Adipose tissue (tissue), 3 donors: ENCODE data around the gene OTUD5. TPM values are rescaled to one million over a fixed set of nuclear protein-coding genes. Genes with fewer than 3 reads are reported as not detected.
"Not testable (repeated sequence)": the region's sequence is repeated elsewhere in the genome, so short reads cannot be mapped to it uniquely, and the experiment has no call there.

ENCODE experiments used
- H3K27ac ChIP-seq: one replicate; pipeline ENCODE4 v1.5.1; 2013; ENCODE audit warnings: low read depth, low read length
- WGBS, 3 donors: extraction: QIAGEN DNeasy Blood & Tissue Kit; methylation state at CpG; one replicate each; pipeline ENCODE4 v1.1.7; 2013; 5-methylcytosine and 5-hydroxymethylcytosine counted together
- polyA plus RNA-seq, 3 donors: library from polyadenylated mRNA; stranded (reverse); fragments of 200-250 nt; gene quantifications; one replicate each; pipeline ENCODE4 v1.2.3, GENCODE V29; 2013
- donor health status: healthy with polysubstance abuse.
- donor health status: Bipolar disorder and iron deficiency.
- donor health status: healthy.

OTUD5 gene, protein sequence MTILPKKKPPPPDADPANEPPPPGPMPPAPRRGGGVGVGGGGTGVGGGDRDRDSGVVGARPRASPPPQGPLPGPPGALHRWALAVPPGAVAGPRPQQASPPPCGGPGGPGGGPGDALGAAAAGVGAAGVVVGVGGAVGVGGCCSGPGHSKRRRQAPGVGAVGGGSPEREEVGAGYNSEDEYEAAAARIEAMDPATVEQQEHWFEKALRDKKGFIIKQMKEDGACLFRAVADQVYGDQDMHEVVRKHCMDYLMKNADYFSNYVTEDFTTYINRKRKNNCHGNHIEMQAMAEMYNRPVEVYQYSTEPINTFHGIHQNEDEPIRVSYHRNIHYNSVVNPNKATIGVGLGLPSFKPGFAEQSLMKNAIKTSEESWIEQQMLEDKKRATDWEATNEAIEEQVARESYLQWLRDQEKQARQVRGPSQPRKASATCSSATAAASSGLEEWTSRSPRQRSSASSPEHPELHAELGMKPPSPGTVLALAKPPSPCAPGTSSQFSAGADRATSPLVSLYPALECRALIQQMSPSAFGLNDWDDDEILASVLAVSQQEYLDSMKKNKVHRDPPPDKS
- 10 to 100 TPM; 17.6 to 37.9 (median 31.4) TPM for polyA plus RNA-seq

GRCh38 chrX:48957477-48957826, at the start of gene OTUD5:
TSS of gene OTUD5 (minus strand) at chrX:48957607. CDS start at chrX:48957570, 37 bp downstream.
- WGBS, 3 donors = 0 to 43% (median 0%) methylated on average over 13 to 52 of the region's 53 CpGs
- peak within 1 kb of the TSS; percentile 41 for H3K27ac ChIP-seq

DNA sequence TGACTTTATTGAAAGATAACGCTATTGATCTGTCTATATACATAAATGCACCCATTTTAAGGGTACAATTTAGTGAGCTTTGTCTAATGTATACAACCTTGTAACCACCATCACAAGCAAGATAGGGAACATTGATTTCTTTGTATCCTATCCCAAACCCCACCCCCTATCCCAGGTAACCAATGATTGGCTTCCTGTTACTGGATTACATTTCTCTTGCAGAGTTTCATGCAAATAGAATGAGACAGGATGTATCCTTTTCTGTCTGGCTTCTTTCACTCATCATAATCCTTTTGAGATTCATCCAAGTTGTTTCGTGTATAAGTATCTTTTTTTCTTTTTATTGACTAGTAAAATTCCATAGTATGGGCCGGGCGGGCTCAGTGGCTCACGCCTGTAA, 46.3 kb upstream of the OTUD5 start:
- no peak overlapping the region for H3K27ac ChIP-seq
- 71 to 85% (median 74%) methylated on average over 5 of the region's 5 CpGs for WGBS, 3 donors

DNA sequence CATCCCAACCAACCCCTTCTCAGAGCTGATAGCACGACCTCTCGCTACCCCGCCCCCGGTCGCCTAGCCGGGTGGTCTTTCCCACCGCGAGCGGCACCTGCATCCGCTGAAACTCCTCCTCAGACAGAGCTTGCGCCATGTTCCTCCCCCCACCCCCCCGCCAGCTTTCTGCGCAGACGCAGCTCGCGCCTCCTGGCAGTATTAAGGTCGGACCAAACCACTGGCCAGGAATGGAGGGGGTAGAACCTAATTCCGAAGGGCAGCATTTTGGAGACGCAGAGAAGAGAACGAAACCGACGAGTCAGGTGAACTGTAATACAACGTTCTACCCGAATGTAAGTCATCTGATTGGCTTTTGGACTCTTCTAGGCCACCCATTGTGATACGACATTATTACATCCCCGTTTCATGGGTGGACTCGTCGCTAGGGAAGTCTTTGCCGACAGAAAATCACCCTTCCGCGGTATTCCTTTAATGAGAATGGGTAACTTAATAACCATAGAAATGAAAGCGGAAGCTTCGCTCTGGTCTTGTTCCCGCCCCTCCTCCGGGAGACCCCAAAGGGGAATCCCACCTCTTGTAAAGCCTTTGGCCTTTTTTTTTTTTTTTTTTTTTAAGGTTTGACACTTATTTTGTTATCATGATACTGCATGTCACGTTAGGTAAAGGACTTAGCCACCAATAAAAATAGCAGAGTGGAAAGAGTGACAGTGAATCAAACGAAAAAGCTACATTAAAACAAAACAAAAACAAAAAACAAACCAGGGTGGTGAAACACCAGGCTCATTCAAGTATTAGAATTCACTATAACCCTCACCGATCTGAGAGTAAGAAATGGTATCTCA, 44.9 kb upstream of the OTUD5 start, which contains the start of gene GRIPAP1:
Gene GRIPAP1, minus strand, starts transcription at position 174 of the 845 bp plus-strand sequence. Its CDS starts 35 bp downstream, at position 139.
- no peak within 1 kb of the TSS for H3K27ac ChIP-seq
- 1 to 22% (median 2%) methylated on average over 38 of the region's 38 CpGs for WGBS, 3 donors

DNA sequence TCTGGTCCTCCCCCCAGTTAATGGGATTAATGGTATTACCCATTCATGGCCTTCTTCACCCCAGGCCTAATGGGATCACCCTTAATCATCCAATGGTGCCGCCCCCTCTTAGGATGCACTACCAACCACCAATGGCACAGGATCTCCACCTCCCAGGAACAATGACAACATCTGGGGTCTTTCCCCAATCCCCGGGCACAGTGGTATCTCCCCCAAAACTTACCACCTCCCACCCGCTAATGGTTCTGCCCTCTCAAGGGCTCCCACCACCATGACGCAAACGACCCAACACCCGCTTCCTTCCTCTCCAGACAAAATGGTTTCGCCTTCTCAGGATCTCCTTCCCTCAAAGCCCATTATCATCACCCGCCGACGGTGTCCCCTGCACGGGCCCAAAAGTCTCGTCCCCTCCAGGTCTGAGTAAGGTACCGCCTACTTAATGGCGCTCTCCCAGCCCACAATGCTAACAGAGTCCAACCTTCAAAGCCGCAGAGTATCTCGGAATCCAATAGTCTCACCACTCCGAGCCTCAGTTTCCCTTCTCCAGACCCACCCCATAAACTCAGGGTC, 44.2 kb upstream of the OTUD5 start:
- WGBS, 3 donors = 1 to 34% (median 1%) methylated on average over 14 to 17 of the region's 17 CpGs
- H3K27ac ChIP-seq = no peak overlapping the region

GRCh38 chrX:49000636-49001035, 43.2 kb upstream of the OTUD5 start:
- no peak overlapping the region for H3K27ac ChIP-seq

GRCh38 chrX:48999030-48999429, 41.6 kb upstream of the OTUD5 start:
- WGBS, 3 donors = 80 to 95% (median 92%) methylated on average over 5 of the region's 5 CpGs
- H3K27ac ChIP-seq = no peak overlapping the region

More at GRCh38 chrX:49000636-49001035, 43.2 kb upstream of the OTUD5 start:
- WGBS, 3 donors = 80 to 90% (median 86%) methylated on average over 4 of the region's 4 CpGs

DNA sequence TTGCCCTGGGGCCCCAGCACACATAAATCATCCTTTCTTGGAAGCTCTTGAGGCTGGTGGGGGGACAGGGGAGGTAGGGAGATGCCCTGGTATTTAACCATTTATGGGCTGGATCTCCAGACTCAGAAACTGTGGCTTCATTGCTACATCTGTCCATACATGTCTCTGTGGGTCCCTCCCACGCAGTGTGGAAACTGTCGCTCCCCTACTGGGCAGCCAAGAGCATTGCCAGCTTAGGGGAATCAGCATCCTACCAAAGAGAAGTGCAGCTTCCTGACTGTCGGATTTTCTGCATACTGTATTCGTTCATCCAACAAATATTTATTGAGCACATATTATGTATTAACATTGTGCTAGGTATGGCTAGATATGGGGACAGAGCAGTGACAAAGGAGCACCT, 41.0 kb upstream of the OTUD5 start:
- H3K27ac ChIP-seq = no peak overlapping the region
- WGBS, 3 donors = 81 to 97% (median 88%) methylated on average over 4 of the region's 4 CpGs

DNA sequence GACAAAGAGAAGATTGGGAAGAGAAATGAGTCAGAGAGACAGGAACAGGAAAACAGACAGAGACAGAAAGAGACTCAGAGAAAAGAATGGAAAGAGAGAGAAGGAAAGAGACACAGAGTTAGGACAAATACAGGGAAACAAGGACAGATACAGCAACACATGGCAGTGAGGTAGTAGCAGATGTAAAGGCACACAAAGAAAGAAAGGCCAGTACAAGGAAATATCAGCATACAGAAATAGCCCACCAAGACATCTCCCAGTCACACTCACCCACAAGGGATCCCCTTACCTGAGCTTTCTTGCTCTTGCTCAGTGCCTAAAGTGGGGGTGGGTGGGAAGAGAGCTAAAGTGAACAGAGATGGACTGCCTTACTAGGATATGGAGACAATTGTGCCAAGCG, 40.5 kb upstream of the OTUD5 start:
- WGBS, 3 donors = 75 to 100% (median 82%) methylated on average over 1 of the region's 1 CpG

DNA sequence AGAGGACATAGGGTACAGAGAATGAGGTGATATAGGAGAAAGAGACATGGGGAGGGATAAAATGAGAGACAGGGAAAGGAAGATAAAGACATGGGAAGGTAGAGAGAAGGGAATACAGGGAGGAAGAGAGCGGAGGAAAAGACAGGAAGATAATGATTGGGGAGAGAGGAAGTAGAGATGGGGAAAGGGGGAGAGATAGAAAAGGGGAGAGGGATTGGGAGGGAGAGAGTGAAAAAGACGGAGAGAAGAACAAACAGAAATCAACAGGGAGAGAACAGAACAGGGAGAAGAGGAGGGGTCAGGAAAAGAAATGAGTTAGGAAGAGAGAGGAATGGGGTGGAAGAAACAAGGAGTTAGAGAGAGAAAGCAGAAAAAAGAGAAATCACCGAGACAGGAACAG, 40.0 kb upstream of the OTUD5 start:
- no peak overlapping the region for H3K27ac ChIP-seq
- WGBS, 3 donors = 85 to 98% (median 96%) methylated on average over 3 of the region's 3 CpGs

More for the DNA sequence above, 40.5 kb upstream of the OTUD5 start:
- no peak overlapping the region for H3K27ac ChIP-seq

DNA sequence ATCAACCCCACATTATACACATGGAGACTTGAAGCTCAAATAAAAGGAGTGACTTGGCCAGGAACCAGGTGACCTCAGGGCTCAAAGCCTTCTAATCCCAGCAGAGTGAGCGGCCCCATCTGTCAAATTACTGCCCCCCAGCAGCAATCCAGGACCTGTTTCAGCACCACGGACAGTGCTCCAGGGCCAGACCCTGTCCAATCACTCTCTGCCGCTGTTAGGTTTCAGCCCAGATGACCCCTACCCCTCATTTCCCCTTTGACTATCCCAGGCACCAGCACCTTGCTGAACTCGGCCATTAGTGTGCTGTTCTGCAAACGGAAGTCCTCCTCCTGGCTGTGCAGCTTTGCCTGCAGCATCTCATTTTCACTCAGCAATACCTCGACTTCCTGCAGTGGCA, 39.6 kb upstream of the OTUD5 start:
- 62 to 87% (median 84%) methylated on average over 4 to 6 of the region's 6 CpGs for WGBS, 3 donors
- no peak overlapping the region for H3K27ac ChIP-seq

DNA sequence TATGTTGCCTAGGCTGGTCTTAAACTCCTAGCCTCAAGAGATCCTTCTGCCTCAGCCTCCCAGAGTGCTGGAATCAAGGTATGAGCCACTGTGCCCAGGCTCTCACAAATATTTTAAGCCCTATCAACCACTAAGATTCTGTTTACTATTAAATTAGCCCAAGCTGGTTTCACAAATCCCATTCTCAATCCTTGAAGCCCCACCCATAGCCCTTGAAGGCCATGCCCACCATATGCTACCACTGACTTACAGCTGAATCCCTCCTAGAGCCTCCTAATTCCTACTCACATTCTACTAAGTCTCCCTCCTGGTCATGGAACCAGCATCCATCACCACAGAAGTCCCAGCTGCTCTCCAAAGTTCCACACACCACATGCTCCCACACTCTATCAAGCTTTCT, 34.9 kb upstream of the OTUD5 start:
- no peak overlapping the region for H3K27ac ChIP-seq

DNA sequence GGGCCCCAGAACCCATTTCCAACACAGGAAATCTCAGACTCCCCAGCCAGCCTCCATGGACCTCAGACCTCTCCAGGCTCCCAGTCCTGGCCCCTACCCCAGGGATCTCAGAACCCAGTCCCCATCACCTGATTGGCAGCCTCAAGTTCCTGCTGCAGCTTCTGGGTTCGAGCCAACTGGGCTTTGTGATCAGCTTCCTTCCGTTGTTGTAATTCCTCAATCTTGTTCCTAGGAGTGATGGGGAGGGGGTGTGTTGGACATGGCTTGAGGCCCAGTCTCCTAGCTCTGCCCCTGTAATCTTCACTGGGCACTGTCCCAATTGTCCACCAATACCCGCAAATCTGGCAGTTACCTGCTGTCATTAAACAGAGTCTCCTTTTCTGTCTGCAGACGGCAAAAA, 32.1 kb upstream of the OTUD5 start:
- WGBS, 3 donors = 59 to 79% (median 66%) methylated on average over 4 of the region's 4 CpGs
- H3K27ac ChIP-seq = no peak overlapping the region

GRCh38 chrX:48983896-48984295, 26.5 kb upstream of the OTUD5 start:
- 61 to 84% (median 73%) methylated on average over 3 of the region's 3 CpGs for WGBS, 3 donors
- no peak overlapping the region for H3K27ac ChIP-seq

DNA sequence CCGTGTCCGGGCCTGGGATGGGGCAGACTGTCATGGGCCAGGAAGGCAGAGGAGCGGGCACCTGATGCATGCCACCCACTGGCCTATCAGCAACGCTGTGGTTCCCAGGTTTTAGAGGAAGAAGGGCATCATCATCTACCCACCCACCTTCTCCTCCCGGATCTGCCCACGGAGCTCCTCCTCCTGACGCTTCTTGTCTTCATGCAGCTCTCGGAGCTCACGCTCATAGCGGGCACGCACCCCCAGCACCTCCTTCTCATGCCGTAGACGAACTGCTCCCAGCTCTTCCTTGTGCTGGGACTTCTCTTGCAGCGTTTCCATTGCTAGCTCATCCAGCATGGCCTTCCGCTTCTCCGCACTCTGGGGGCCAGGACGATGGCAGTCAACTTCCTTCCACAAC, 25.7 kb upstream of the OTUD5 start:
- H3K27ac ChIP-seq = no peak overlapping the region
- WGBS, 3 donors = 88 to 92% (median 91%) methylated on average over 15 to 17 of the region's 17 CpGs

DNA sequence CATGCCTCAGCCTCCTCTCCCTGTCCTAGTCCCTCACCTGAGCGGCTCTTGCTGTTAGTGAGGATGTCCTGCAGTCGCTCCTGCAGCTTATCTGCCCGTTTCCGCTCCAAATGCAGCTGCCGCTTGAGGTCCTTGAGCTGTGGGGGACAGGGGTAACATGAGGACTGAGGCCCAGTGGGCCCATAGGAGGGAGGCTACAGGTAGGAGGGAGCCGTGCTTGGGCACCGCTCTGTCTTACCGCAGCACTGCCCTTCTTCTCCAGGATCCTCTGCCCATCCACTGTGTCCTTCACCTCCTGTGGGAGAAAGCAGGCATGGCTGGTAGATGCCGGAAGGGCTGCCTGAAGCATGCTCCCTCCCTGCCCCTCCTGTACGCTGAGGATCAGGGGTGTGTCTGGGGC, 23.8 kb upstream of the OTUD5 start:
- WGBS, 3 donors = 91 to 97% (median 94%) methylated on average over 6 to 10 of the region's 10 CpGs

DNA sequence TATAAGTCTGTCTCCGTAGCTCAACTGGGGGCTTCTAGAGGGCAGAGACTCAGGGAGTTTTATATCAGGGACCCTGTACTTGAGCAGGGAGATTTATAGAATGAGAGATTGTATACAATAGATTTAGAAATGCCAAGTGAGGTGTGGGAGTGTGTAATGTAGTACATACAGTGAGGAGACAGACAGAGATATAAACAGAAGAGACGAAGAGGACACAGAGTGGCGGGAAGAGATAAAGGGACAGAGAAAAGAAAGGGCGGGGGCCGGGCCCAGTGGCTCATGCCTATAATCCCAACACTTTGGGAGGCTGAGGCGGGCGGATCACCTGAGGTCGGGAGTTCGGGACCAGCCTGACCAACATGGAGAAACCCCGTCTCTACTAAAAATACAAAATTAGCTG, 22.9 kb upstream of the OTUD5 start:
- 69 to 94% (median 86%) methylated on average over 2 to 9 of the region's 10 CpGs for whole genome bisulfite sequencing, 3 donors
- H3K27ac ChIP-seq = not testable (repeated sequence)

More for the DNA sequence above, 23.8 kb upstream of the OTUD5 start:
- no peak overlapping the region for H3K27ac ChIP-seq

DNA sequence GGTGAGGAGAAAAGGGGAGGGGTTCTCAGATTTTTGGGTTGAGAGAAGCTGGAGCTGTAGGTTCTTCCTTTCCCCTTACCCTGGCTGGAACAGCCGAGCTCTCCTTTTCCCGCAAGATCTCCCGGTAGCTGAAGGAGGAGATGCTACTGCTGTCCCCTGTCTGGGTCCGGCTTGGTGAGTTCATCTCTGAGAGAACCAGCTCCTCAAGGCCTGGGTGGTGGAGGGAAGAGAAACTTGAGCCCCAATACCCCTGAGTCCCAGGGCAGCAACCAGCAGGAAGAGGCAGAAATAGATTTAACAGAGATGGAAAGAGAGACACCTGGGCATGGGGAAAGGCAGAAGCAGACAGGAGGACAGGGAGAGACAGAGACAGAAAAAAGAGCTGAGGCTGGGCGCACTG, 20.8 kb upstream of the OTUD5 start:
- WGBS, 3 donors = 94 to 97% (median 96%) methylated on average over 5 of the region's 5 CpGs
- H3K27ac ChIP-seq = no peak overlapping the region

DNA sequence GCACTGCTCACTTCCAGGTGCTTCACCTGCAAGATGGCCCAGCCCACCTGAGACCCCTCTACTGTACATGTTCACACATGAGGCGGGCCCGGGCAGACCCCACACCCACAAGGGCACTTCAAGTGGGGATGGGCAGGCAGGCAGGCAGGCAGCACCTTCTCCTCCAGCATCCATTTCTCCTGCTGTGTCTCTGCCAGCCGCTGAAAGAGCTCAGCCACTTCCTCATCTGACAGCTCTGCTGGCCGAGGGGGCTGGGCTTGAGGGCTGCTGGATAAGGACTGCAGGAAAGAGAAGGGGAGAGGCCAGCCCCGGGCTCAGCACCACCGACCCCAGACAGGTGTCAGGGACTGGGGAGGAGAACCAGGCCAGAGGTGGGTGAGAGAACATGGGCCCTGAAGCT, 18.7 kb upstream of the OTUD5 start:
- WGBS, 3 donors = 61 to 80% (median 65%) methylated on average over 4 to 6 of the region's 6 CpGs

GRCh38 chrX:48975541-48975940, 18.1 kb upstream of the OTUD5 start:
- no peak overlapping the region for H3K27ac ChIP-seq

More for the DNA sequence above, 18.7 kb upstream of the OTUD5 start:
- H3K27ac ChIP-seq = no peak overlapping the region

More at GRCh38 chrX:48975541-48975940, 18.1 kb upstream of the OTUD5 start:
- WGBS, 3 donors = 85 to 92% (median 89%) methylated on average over 2 to 5 of the region's 5 CpGs
